IMR-90 (cell line): ENCODE results near the gene ALK. TPM values are rescaled to one million over a fixed set of nuclear protein-coding genes. Genes with fewer than 3 reads are reported as not detected.

Experiments
- ATAC-seq: fragments of 200-7000 bp; cut with Tn5 transposase; 2 replicates; pipeline ENCODE4 v1.9.1; 2020; ENCODE audit warnings: low read depth, mild to moderate bottlenecking, moderate library complexity
- BruUV-seq: library from RNA; stranded (reverse); fragments of 400-500 nt; replicated peaks from 2 replicates; lab custom pipeline; 2021; lab: Mats Ljungman, UMichigan
- CTCF ChIA-PET: fragments of 300-600 bp; formaldehyde crosslinking; extraction: SDS; loops from one replicate; lab custom pipeline; 2021; ENCODE audit warnings: antibody characterized with exemption; lab: Yijun Ruan, JAX
- POLR2A ChIA-PET: fragments of 300-600 bp; sonication (Branson Sonifier 250); formaldehyde crosslinking; loops from one replicate; lab custom pipeline; 2022; ENCODE audit warnings: antibody characterized with exemption; ENCODE audit not compliant: unreplicated experiment; lab: Charles Lee
- DNase-seq: peaks from one replicate; pipeline ENCODE4 v3.0.0; 2013
- H2AFZ ChIP-seq: replicated peaks from 2 replicates; pipeline ENCODE3; 2013; ENCODE audit warnings: low read length, mild to moderate bottlenecking; ENCODE audit not compliant: poor library complexity
- H2AK5ac ChIP-seq: 2 replicates; pipeline ENCODE4 v1.6.1; 2013; ENCODE audit warnings: low read depth, low read length, inconsistent platforms
- H2AK9ac ChIP-seq: replicated peaks from 2 replicates; pipeline ENCODE3; 2013; ENCODE audit warnings: mild to moderate bottlenecking, low read depth, low read length, moderate library complexity; ENCODE audit not compliant: poor library complexity
- H2BK120ac ChIP-seq: 2 replicates; pipeline ENCODE4 v1.6.1; 2013; ENCODE audit warnings: low read depth, low read length, inconsistent platforms
- H2BK15ac ChIP-seq: 3 replicates; pipeline ENCODE4 v1.6.1; 2013; ENCODE audit warnings: low read depth, low read length, inconsistent platforms
- H2BK20ac ChIP-seq: 2 replicates; pipeline ENCODE4 v1.6.1; 2013; ENCODE audit warnings: low read depth, mild to moderate bottlenecking, inconsistent platforms, low read length, moderate library complexity
- H2BK5ac ChIP-seq: 2 replicates; pipeline ENCODE4 v1.6.1; 2013; ENCODE audit warnings: mild to moderate bottlenecking, low read depth, low read length, inconsistent platforms; ENCODE audit not compliant: poor library complexity, severe bottlenecking
- H3K14ac ChIP-seq: replicated peaks from 2 replicates; pipeline ENCODE4 v1.6.1; 2013; ENCODE audit warnings: low read depth, low read length, inconsistent platforms
- H3K18ac ChIP-seq: 2 replicates; pipeline ENCODE4 v1.6.1; 2013; ENCODE audit warnings: low read depth, low read length, control low read depth
- H3K23ac ChIP-seq: 2 replicates; pipeline ENCODE4 v1.6.1; 2013; ENCODE audit warnings: low read depth, low read length, inconsistent platforms
- H3K27ac ChIP-seq: 2 replicates; pipeline ENCODE4 v1.5.1; 2013; ENCODE audit warnings: mild to moderate bottlenecking, control low read depth, low read length; ENCODE audit not compliant: insufficient read depth
- H3K27me3 ChIP-seq: 2 replicates; pipeline ENCODE4 v1.6.1; 2013; ENCODE audit warnings: low read length; ENCODE audit not compliant: control insufficient read depth, insufficient read depth
- H3K36me3 ChIP-seq: 2 replicates; pipeline ENCODE4 v1.6.1; 2013; ENCODE audit warnings: low read length, mixed read lengths; ENCODE audit not compliant: control insufficient read depth, insufficient read depth
- H3K4ac ChIP-seq: 2 replicates; pipeline ENCODE4 v1.6.1; 2013; ENCODE audit warnings: low read depth, low read length, inconsistent platforms
- H3K4me1 ChIP-seq: 2 replicates; pipeline ENCODE4 v1.6.1; 2013; ENCODE audit warnings: low read length, mixed read lengths; ENCODE audit not compliant: control insufficient read depth, insufficient read depth
- H3K4me2 ChIP-seq: 2 replicates; pipeline ENCODE4 v1.6.1; 2013; ENCODE audit warnings: low read depth, mild to moderate bottlenecking, control low read depth, low read length, moderate library complexity
- H3K4me3 ChIP-seq: 2 replicates; pipeline ENCODE4 v1.5.1; 2013; ENCODE audit warnings: low read depth, mild to moderate bottlenecking, control low read depth, low read length, moderate library complexity; ENCODE audit not compliant: insufficient read depth
- H3K56ac ChIP-seq: 2 replicates; pipeline ENCODE4 v1.6.1; 2013; ENCODE audit warnings: low read length, inconsistent platforms; ENCODE audit not compliant: insufficient read depth; ENCODE audit errors: extremely low read depth
- H3K79me1 ChIP-seq, 2 experiments: 2 replicates each; pipeline ENCODE4 v1.6.1; 2013; ENCODE audit warnings: low read length in 2 of 2, inconsistent platforms in 1 of 2, low read depth in 1 of 2
- H3K9ac ChIP-seq: 2 replicates; pipeline ENCODE4 v1.6.1; 2013; ENCODE audit warnings: low read depth, low read length, control low read depth
- H3K9me1 ChIP-seq: 2 replicates; pipeline ENCODE4 v1.6.1; 2013; ENCODE audit warnings: low read length, inconsistent platforms; ENCODE audit not compliant: insufficient read depth
- H3K9me3 ChIP-seq: 2 replicates; pipeline ENCODE4 v1.6.1; 2013; ENCODE audit warnings: low read length; ENCODE audit not compliant: control insufficient read depth, insufficient read depth
- H4K20me1 ChIP-seq: 2 replicates; pipeline ENCODE4 v1.6.1; 2013; ENCODE audit warnings: low read length, inconsistent platforms; ENCODE audit not compliant: insufficient read depth
- H4K5ac ChIP-seq: 2 replicates; pipeline ENCODE4 v1.6.1; 2013; ENCODE audit warnings: mild to moderate bottlenecking, low read depth, low read length, control low read depth
- H4K8ac ChIP-seq, 2 experiments: 2 replicates each; pipeline ENCODE4 v1.6.1; 2013; ENCODE audit warnings: low read depth in 2 of 2, low read length in 2 of 2, control low read depth in 1 of 2, inconsistent platforms in 1 of 2
- H4K91ac ChIP-seq: 2 replicates; pipeline ENCODE4 v1.6.1; 2013; ENCODE audit warnings: low read depth, low read length, inconsistent platforms; ENCODE audit not compliant: insufficient read depth
- BHLHE40 ChIP-seq: fragments of 150-350 bp; IDR thresholded peaks from 2 replicates; pipeline ENCODE4 v1.6.1; 2016; ENCODE audit warnings: mild to moderate bottlenecking, low read depth, low read length
- CHD1 ChIP-seq: IDR thresholded peaks from 2 replicates; pipeline ENCODE4 v1.6.1; 2012; ENCODE audit warnings: low read depth, low read length, improper control_type of control experiment
- FOS ChIP-seq: fragments of 150-350 bp; IDR thresholded peaks from 2 replicates; pipeline ENCODE4 v1.6.1; 2016; ENCODE audit warnings: low read depth, low read length
- MAZ ChIP-seq: IDR thresholded peaks from 2 replicates; pipeline ENCODE4 v1.6.1; 2012; ENCODE audit warnings: low read depth, mild to moderate bottlenecking, low read length, improper control_type of control experiment, moderate library complexity, borderline replicate concordance
- NFE2L2 ChIP-seq: fragments of 150-350 bp; IDR thresholded peaks from 2 replicates; pipeline ENCODE4 v1.6.1; 2016; ENCODE audit warnings: low read depth, mild to moderate bottlenecking, low read length
- RAD21 ChIP-seq: IDR thresholded peaks from 2 replicates; pipeline ENCODE4 v1.6.1; 2012; ENCODE audit warnings: low read length, improper control_type of control experiment
- RCOR1 ChIP-seq: IDR thresholded peaks from 2 replicates; pipeline ENCODE4 v1.6.1; 2012; ENCODE audit warnings: mild to moderate bottlenecking, low read length, improper control_type of control experiment; ENCODE audit not compliant: insufficient replicate concordance
- WGBS, 2 experiments: methylation state at CpG; one replicate each; pipeline versions ENCODE4 v1.1.5 to v1.1.7; 2013; ENCODE audit warnings: missing lambda C conversion rate in 2 of 2; ENCODE audit not compliant: insufficient read length in 1 of 2; ENCODE audit errors: extremely low coverage in 2 of 2; 5-methylcytosine and 5-hydroxymethylcytosine counted together
- dilution Hi-C: fragments of 300-500 bp; cut with HindIII; formaldehyde crosslinking; loops from one replicate; pipeline ENCODE4 v1.14.3; 2018; ENCODE audit warnings: low sequenced_read_pairs; ENCODE audit not compliant: unreplicated experiment
- in situ Hi-C: fragments of 300-500 bp; cut with MboI; formaldehyde crosslinking; loops from 3 replicates; pipeline ENCODE4 v1.14.3; 2019; ENCODE audit warnings: low sequenced_read_pairs, inconsistent platforms, mixed read lengths
- intact Hi-C: fragments of 100-400 bp; cut with micrococcal nuclease; formaldehyde crosslinking; loops from 2 replicates; pipeline ENCODE4 v1.10.0; 2022
- polyA plus RNA-seq, 3 experiments: library from polyadenylated mRNA; depleted of rRNA; stranded (reverse); fragments of >200 nt; gene quantifications; 2 replicates each; pipeline ENCODE4 v1.2.3, GENCODE V29; 2012; ENCODE audit warnings: low replicate concordance in 1 of 3
- total RNA-seq: library from RNA; depleted of rRNA; stranded (reverse); fragments of >200 nt; gene quantifications from 2 replicates; pipeline ENCODE4 v1.2.3, GENCODE V29; 2012
- TF ChIP-seq, protein P1 (sequence below): fragments of 150-350 bp; IDR thresholded peaks from 2 replicates; pipeline ENCODE4 v1.6.1; 2017; ENCODE audit warnings: mild to moderate bottlenecking, antibody characterized with exemption, low read length, low read depth

The ALK gene
- total and polyA plus RNA-seq, 2 of the 4 experiments (the other 2 are of a cell fraction): not detected

- no peak overlapping the region for H2AFZ ChIP-seq
- H3K14ac ChIP-seq: no peak overlapping the region
- H4K20me1 ChIP-seq: no peaks in the 10 kb centered on the region
- H3K56ac ChIP-seq: no peak overlapping the region
- DNase-seq: no peak
- no peaks in the 10 kb centered on the region for H3K4me1 ChIP-seq
- intact Hi-C loops (no loop called here), dilution Hi-C loops (no loop called here), in situ Hi-C loops (no loop called here)
- H3K36me3 ChIP-seq: no peaks in the 10 kb centered on the region
- ChIA-PET POLR2A (no interaction called here), CTCF (no interaction called here)
- H3K4ac ChIP-seq: no peak overlapping the region
- H3K9me1 ChIP-seq: no peaks in the 10 kb centered on the region
- no peak overlapping the region for H4K91ac ChIP-seq
- ATAC-seq: no peak
- H2BK120ac ChIP-seq: no peak overlapping the region
- no peaks in the 10 kb centered on the region for H3K79me1 ChIP-seq
- no peak overlapping the region for H3K9ac ChIP-seq
- no peak overlapping the region for H2AK9ac ChIP-seq
- no peak overlapping the region for H3K4me2 ChIP-seq
- no peaks in the 10 kb centered on the region for H3K9me3 ChIP-seq
- H2AK5ac ChIP-seq: no peak overlapping the region
- WGBS, 2 experiments: 67% methylated on average over 2 of the region's 5 CpGs; no CpG with 5 or more reads in 1 of the 2 experiments
- TF ChIP-seq FOS: no peak
- TF ChIP-seq, protein P1, sequence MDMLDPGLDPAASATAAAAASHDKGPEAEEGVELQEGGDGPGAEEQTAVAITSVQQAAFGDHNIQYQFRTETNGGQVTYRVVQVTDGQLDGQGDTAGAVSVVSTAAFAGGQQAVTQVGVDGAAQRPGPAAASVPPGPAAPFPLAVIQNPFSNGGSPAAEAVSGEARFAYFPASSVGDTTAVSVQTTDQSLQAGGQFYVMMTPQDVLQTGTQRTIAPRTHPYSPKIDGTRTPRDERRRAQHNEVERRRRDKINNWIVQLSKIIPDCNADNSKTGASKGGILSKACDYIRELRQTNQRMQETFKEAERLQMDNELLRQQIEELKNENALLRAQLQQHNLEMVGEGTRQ: no peak
- no peak for TF ChIP-seq RAD21
- TF ChIP-seq NFE2L2: no peak
- TF ChIP-seq RCOR1: no peak
- TF ChIP-seq BHLHE40: no peak
- TF ChIP-seq MAZ: no peak
- TF ChIP-seq CHD1: no peak
- no peak overlapping the region for H3K27ac ChIP-seq
- H4K5ac ChIP-seq: no peak overlapping the region
- no peak overlapping the region for H4K8ac ChIP-seq
- H3K27me3 ChIP-seq: peaks cover 1% of the 10 kb centered on the region; the same call in 1 of the 2 replicates
- no peak overlapping the region for H3K4me3 ChIP-seq
- H3K23ac ChIP-seq: no peak overlapping the region
- H2BK15ac ChIP-seq: no peak overlapping the region
- H3K18ac ChIP-seq: no peak overlapping the region
- no peak overlapping the region for H2BK20ac ChIP-seq
- no TSS peak for BruUV-seq
- H2BK5ac ChIP-seq: no peak overlapping the region
These were observed 546.6 kb downstream of the ALK start for GRCh38 chr2:29374823-29375222.
